Measurements from ENCODE around the gene TSPAN5.
"Not testable (repeated sequence)": the region's sequence is repeated elsewhere in the genome, so short reads cannot be mapped to it uniquely, and the experiment has no call there.

The TSPAN5 gene

GRCh38 chr4:98496152-98496845 lies 162.1 kb downstream of the TSPAN5 start:
- no peak for DNase-seq (ENCODE audit: low spot score)

GRCh38 chr4:98493296-98493695 lies 165.1 kb downstream of the TSPAN5 start:
- no peak for DNase-seq (ENCODE audit: low spot score)

GRCh38 chr4:98491899-98492559 lies 166.4 kb downstream of the TSPAN5 start:
- DNase-seq (ENCODE audit: low spot score): no peak

GRCh38 chr4:98490251-98490650 lies 168.2 kb downstream of the TSPAN5 start:
- no peak for DNase-seq (ENCODE audit: low spot score)

- no peak for DNase-seq (ENCODE audit: low spot score)
Observed at GRCh38 chr4:98485816-98486345, 172.5 kb downstream of the TSPAN5 start.

GRCh38 chr4:98484031-98484430 lies 174.4 kb downstream of the TSPAN5 start:
- DNase-seq (ENCODE audit: low spot score): no peak

- no peak for DNase-seq (ENCODE audit: low spot score)
Observed at GRCh38 chr4:98482847-98483806, 175.3 kb downstream of the TSPAN5 start.

GRCh38 chr4:98482503-98482846 lies 175.9 kb downstream of the TSPAN5 start:
- no peak for DNase-seq (ENCODE audit: low spot score)

- DNase-seq (ENCODE audit: low spot score): no peak
Observed at GRCh38 chr4:98481167-98481566, 177.2 kb downstream of the TSPAN5 start.

- no peak for DNase-seq (ENCODE audit: low spot score)
Observed at GRCh38 chr4:98480535-98480934, 177.9 kb downstream of the TSPAN5 start.

- DNase-seq (ENCODE audit: low spot score): not testable (repeated sequence)
Observed at GRCh38 chr4:98479590-98479989, 178.8 kb downstream of the TSPAN5 start.

- DNase-seq (ENCODE audit: low spot score): no peak
Observed at GRCh38 chr4:98476891-98477290, 181.5 kb downstream of the TSPAN5 start.

- DNase-seq (ENCODE audit: low spot score): no peak
Observed at GRCh38 chr4:98474408-98474844, 184.0 kb downstream of the TSPAN5 start.

- no peak for DNase-seq (ENCODE audit: low spot score)
Observed at GRCh38 chr4:98473046-98473445, 185.4 kb downstream of the TSPAN5 start.

GRCh38 chr4:98470831-98471230 lies 187.6 kb downstream of the TSPAN5 start:
- DNase-seq (ENCODE audit: low spot score): peak; percentile 66

GRCh38 chr4:98470366-98470765 lies 188.0 kb downstream of the TSPAN5 start:
- no peak for DNase-seq (ENCODE audit: low spot score)

- DNase-seq (ENCODE audit: low spot score): no peak
Observed at GRCh38 chr4:98469771-98470170, 188.6 kb downstream of the TSPAN5 start.

- no peak for DNase-seq (ENCODE audit: low spot score)
Observed at GRCh38 chr4:98468709-98469108, 189.7 kb downstream of the TSPAN5 start.

- peak; percentile 59 for DNase-seq (ENCODE audit: low spot score)
Observed at GRCh38 chr4:98467627-98468072, 190.8 kb downstream of the TSPAN5 start.

- no peak for DNase-seq (ENCODE audit: low spot score)
Observed at GRCh38 chr4:98466868-98467599, 191.4 kb downstream of the TSPAN5 start.

- no peak for DNase-seq (ENCODE audit: low spot score)
Observed at GRCh38 chr4:98462487-98462886, 195.9 kb downstream of the TSPAN5 start.
